PC-3 (cell line): ENCODE results near the gene RNF130. TPM values are rescaled to one million over a fixed set of nuclear protein-coding genes. Genes with fewer than 3 reads are reported as not detected.

Experiments used
- ATAC-seq: fragments of 200-7000 bp; cut with Tn5 transposase; 2 replicates; pipeline ENCODE4 v1.9.1; 2020; ENCODE audit warnings: mild to moderate bottlenecking, moderate library complexity
- BruUV-seq: library from RNA; stranded (reverse); fragments of 400-500 nt; replicated peaks from 2 replicates; lab custom pipeline; 2021; lab: Mats Ljungman, UMichigan
- CTCF ChIA-PET: fragments of 300-600 bp; sonication (Branson Sonifier 250); formaldehyde crosslinking; loops from one replicate; lab custom pipeline; 2022; ENCODE audit warnings: antibody characterized with exemption; lab: Charles Lee
- POLR2A ChIA-PET: fragments of 300-600 bp; sonication (Branson Sonifier 250); formaldehyde crosslinking; loops from one replicate; lab custom pipeline; 2022; ENCODE audit warnings: antibody characterized with exemption; ENCODE audit not compliant: unreplicated experiment; lab: Charles Lee
- DNase-seq: peaks from one replicate; pipeline ENCODE4 v3.0.0-alpha.2; 2015
- H2AFZ ChIP-seq: fragments of 300-600 bp; sonication (generic); 2 replicates; pipeline ENCODE4 v1.6.0; 2016; ENCODE audit warnings: antibody characterized with exemption, low read length
- H3F3A ChIP-seq: fragments of 300-600 bp; sonication (generic); one replicate; pipeline ENCODE4 v1.6.0; 2017; ENCODE audit warnings: antibody characterized with exemption, low read length, control low read depth, mild to moderate bottlenecking; ENCODE audit not compliant: unreplicated experiment
- H3K27ac ChIP-seq: fragments of 300-600 bp; sonication (generic); 2 replicates; pipeline ENCODE4 v1.5.1; 2016; ENCODE audit warnings: mild to moderate bottlenecking, low read length
- H3K27me3 ChIP-seq: fragments of 300-600 bp; sonication (generic); 2 replicates; pipeline ENCODE4 v1.6.1; 2016; ENCODE audit warnings: low read length, mixed read lengths
- H3K36me3 ChIP-seq: fragments of 300-600 bp; sonication (generic); 2 replicates; pipeline ENCODE4 v1.6.1; 2016; ENCODE audit warnings: low read depth, mixed run types, low read length, mixed read lengths
- H3K4me1 ChIP-seq: fragments of 300-600 bp; sonication (generic); 2 replicates; pipeline ENCODE4 v1.5.1; 2016; ENCODE audit warnings: low read length; ENCODE audit not compliant: insufficient read depth
- H3K4me2 ChIP-seq: fragments of 300-600 bp; sonication (generic); 2 replicates; pipeline ENCODE4 v1.6.0; 2016; ENCODE audit warnings: low read length
- H3K4me3 ChIP-seq: fragments of 300-600 bp; sonication (generic); 2 replicates; pipeline ENCODE4 v1.5.1; 2016; ENCODE audit warnings: mild to moderate bottlenecking, low read length, mixed read lengths
- H3K79me2 ChIP-seq: fragments of 300-600 bp; sonication (generic); 2 replicates; pipeline ENCODE4 v1.6.1; 2017; ENCODE audit warnings: low read length, mixed read lengths
- H3K9ac ChIP-seq: fragments of 300-600 bp; sonication (generic); 2 replicates; pipeline ENCODE4 v1.6.0; 2016; ENCODE audit warnings: mild to moderate bottlenecking, low read length
- H3K9me2 ChIP-seq: fragments of 300-600 bp; sonication (generic); replicated peaks from 2 replicates; pipeline ENCODE4 v1.6.1; 2016; ENCODE audit warnings: mixed run types, low read length, mixed read lengths
- H3K9me3 ChIP-seq: fragments of 300-600 bp; sonication (generic); 2 replicates; pipeline ENCODE4 v1.6.1; 2016; ENCODE audit warnings: low read length, mixed read lengths
- H4K20me1 ChIP-seq: fragments of 300-600 bp; sonication (generic); 2 replicates; pipeline ENCODE4 v1.6.1; 2016; ENCODE audit warnings: low read length, mixed read lengths
- EZH2 ChIP-seq: fragments of 300-600 bp; sonication (generic); IDR thresholded peaks from one replicate; pipeline ENCODE4 v1.6.1; 2017; ENCODE audit warnings: antibody characterized with exemption, mild to moderate bottlenecking, low read length; ENCODE audit not compliant: unreplicated experiment
- EZH2phosphoT487 ChIP-seq: fragments of 300-600 bp; sonication (generic); IDR thresholded peaks from 2 replicates; pipeline ENCODE4 v1.6.1; 2018; ENCODE audit warnings: mild to moderate bottlenecking, antibody characterized with exemption, low read length, borderline replicate concordance
- intact Hi-C: fragments of 100-400 bp; cut with micrococcal nuclease; formaldehyde crosslinking; loops from 2 replicates; pipeline ENCODE4 v1.9.0; 2023
- total RNA-seq: library from RNA; depleted of rRNA; stranded (reverse); fragments of >200 nt; gene quantifications from 2 replicates; pipeline ENCODE4 v1.2.3, GENCODE V29; 2014
- TF ChIP-seq, protein P1 (sequence below): fragments of 300-600 bp; sonication (generic); conservative IDR thresholded peaks from 2 replicates; pipeline ENCODE4 v1.5.1; 2017; ENCODE audit warnings: antibody characterized with exemption, low read depth, mild to moderate bottlenecking, low read length

Gene RNF130
- total RNA-seq, 1 experiment from 2014 or later, result 31.2 TPM

DNA sequence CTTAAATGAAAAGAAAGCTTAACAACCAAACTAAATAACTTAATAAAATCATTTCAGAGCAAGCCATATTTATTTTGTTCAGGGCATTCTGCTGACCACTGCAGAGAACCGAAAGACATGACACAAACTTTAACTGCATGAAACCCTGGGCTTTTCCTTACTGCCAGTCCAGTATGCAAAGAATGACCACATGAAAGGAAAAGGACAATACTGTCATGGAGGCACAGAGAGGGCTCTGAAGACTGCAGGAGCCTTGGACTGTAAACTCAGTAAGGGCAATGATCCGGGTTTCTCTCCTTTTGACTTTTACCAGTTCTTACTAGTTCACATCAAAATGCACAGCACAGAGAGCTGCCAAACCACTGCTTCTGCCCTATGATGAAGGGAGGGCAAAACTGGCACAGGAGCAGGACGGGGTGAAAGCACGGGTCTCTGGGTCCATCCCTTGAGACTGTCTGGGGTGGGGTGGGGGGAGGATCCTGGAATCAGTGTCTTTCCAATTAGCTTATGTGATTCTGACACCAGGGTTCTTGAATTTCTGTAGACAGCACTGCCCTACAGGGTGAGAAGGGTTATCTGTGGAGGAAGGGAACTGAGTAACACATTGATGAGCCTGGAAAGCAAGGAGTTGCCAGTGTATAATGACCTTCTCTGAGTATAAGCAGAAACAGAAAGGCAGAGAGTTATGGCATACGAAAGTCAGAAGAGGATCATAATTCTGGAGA is 44.7 kb downstream of the RNF130 start:
- BruUV-seq, result no TSS peak
- H3K27ac ChIP-seq, result no peak overlapping the region
- H4K20me1 ChIP-seq, result 0 out of 2 replicates have a peak, but pooled peaks cover 5% of the 10 kb centered on the region
- ChIA-PET CTCF (no interaction called here), POLR2A (no interaction called here)
- H3K9me2 ChIP-seq, result no peaks in the 10 kb centered on the region
- H3K4me1 ChIP-seq, result no peaks in the 10 kb centered on the region
- no peaks in the 10 kb centered on the region for H3F3A ChIP-seq
- H3K9ac ChIP-seq, result no peak overlapping the region
- ATAC-seq, result no peak
- H3K4me2 ChIP-seq, result no peak overlapping the region
- no peaks in the 10 kb centered on the region for H3K36me3 ChIP-seq
- no peak for DNase-seq
- intact Hi-C loops, result no loop called here
- TF ChIP-seq EZH2phosphoT487, result no peak
- TF ChIP-seq, protein P1, sequence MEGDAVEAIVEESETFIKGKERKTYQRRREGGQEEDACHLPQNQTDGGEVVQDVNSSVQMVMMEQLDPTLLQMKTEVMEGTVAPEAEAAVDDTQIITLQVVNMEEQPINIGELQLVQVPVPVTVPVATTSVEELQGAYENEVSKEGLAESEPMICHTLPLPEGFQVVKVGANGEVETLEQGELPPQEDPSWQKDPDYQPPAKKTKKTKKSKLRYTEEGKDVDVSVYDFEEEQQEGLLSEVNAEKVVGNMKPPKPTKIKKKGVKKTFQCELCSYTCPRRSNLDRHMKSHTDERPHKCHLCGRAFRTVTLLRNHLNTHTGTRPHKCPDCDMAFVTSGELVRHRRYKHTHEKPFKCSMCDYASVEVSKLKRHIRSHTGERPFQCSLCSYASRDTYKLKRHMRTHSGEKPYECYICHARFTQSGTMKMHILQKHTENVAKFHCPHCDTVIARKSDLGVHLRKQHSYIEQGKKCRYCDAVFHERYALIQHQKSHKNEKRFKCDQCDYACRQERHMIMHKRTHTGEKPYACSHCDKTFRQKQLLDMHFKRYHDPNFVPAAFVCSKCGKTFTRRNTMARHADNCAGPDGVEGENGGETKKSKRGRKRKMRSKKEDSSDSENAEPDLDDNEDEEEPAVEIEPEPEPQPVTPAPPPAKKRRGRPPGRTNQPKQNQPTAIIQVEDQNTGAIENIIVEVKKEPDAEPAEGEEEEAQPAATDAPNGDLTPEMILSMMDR, result no peak
- no peak for TF ChIP-seq EZH2
- no peak overlapping the region for H3K4me3 ChIP-seq
- no peaks in the 10 kb centered on the region for H3K27me3 ChIP-seq
- H3K9me3 ChIP-seq, result no peaks in the 10 kb centered on the region
- no peaks in the 10 kb centered on the region for H3K79me2 ChIP-seq
- H2AFZ ChIP-seq, result no peak overlapping the region

DNA sequence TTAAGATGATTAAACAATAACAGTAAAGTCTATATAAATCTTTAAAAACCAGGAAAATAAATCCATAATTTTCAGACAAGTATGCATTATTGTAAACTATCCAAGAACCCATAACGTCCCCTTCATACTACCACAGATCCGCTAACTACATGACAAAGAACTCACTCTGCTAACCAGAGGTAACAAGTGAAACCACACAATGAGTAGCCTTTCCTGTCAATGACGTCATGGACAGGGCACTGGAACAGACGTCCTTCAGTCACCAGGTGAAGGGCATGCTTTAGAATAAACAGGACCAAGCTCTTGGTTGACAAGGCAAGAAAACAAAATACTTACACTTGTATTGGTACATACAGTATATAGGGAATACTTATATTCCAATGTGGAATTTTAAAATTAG is 45.2 kb downstream of the RNF130 start:
- no peak for ATAC-seq
- no peak overlapping the region for H3K4me2 ChIP-seq
- POLR2A ChIA-PET, result no interaction called here

More for the DNA sequence above, 45.2 kb downstream of the RNF130 start:
- Histone ChIP-seq H3K4me3 (no peak overlapping the region), H4K20me1 (0 out of 2 replicates have a peak, but pooled peaks cover 5% of the 10 kb centered on the region), H3K9me3 (no peaks in the 10 kb centered on the region), H3K9me2 (no peaks in the 10 kb centered on the region), H3K9ac (no peak overlapping the region), H3K79me2 (no peaks in the 10 kb centered on the region), H2AFZ (no peak overlapping the region), H3K27me3 (no peaks in the 10 kb centered on the region), H3F3A (no peaks in the 10 kb centered on the region), H3K4me1 (no peaks in the 10 kb centered on the region), H3K36me3 (no peaks in the 10 kb centered on the region), H3K27ac (no peak overlapping the region)
- CTCF ChIA-PET, result no interaction called here
- no TSS peak for BruUV-seq
- intact Hi-C loops, result no loop called here
- DNase-seq, result peak; percentile 20
- TF ChIP-seq, protein P1, result no peak
- TF ChIP-seq EZH2phosphoT487, result no peak
- no peak for TF ChIP-seq EZH2
